Liver (tissue), 3 donors: ENCODE results near the gene CSNK1E.
"Not testable (repeated sequence)": the region's sequence is repeated elsewhere in the genome, so short reads cannot be mapped to it uniquely, and the experiment has no call there.

ENCODE experiments used
- CTCF ChIP-seq: fragments of 150-350 bp; IDR thresholded peaks from 2 replicates; pipeline ENCODE4 v1.5.1; 2017; ENCODE audit warnings: improper control_type of control experiment, low read depth, low read length; ENCODE audit not compliant: missing input control
- EGR1 ChIP-seq, 2 donors: IDR thresholded peaks; 2 replicates each; pipeline ENCODE4 v1.6.1; 2016 to 2018; ENCODE audit warnings: antibody characterized with exemption in 2 of 2, low read depth in 2 of 2
- GABPA ChIP-seq, 2 donors: IDR thresholded peaks in 1 of 2; conservative IDR thresholded peaks in 1 of 2; 2 replicates each; pipeline ENCODE4 v1.6.1; 2016; ENCODE audit warnings: antibody characterized with exemption in 2 of 2, mild to moderate bottlenecking in 1 of 2, moderate library complexity in 1 of 2
- HNF4A ChIP-seq, 2 donors: conservative IDR thresholded peaks; 2 replicates each; pipeline ENCODE4 v1.6.1; 2016; ENCODE audit warnings: antibody characterized with exemption in 2 of 2, mild to moderate bottlenecking in 2 of 2
- JUND ChIP-seq, 2 donors: IDR thresholded peaks; 2 replicates each; pipeline ENCODE4 v1.6.1; 2016; ENCODE audit warnings: antibody characterized with exemption in 2 of 2
- MAX ChIP-seq: IDR thresholded peaks from 2 replicates; pipeline ENCODE4 v1.6.1; 2016; ENCODE audit warnings: antibody characterized with exemption
- RAD21 ChIP-seq, 2 donors: IDR thresholded peaks; 2 replicates each; pipeline ENCODE4 v1.6.1; 2016; ENCODE audit warnings: antibody characterized with exemption in 2 of 2, mild to moderate bottlenecking in 2 of 2
- SP1 ChIP-seq: IDR thresholded peaks from 2 replicates; pipeline ENCODE4 v1.6.1; 2018; ENCODE audit warnings: antibody characterized with exemption, mild to moderate bottlenecking
- TAF1 ChIP-seq: conservative IDR thresholded peaks from 2 replicates; pipeline ENCODE4 v1.6.1; 2016; ENCODE audit warnings: antibody characterized with exemption, mild to moderate bottlenecking
- YY1 ChIP-seq: IDR thresholded peaks from 2 replicates; pipeline ENCODE4 v1.6.1; 2016; ENCODE audit warnings: antibody characterized with exemption, mild to moderate bottlenecking
- donor health status: healthy.
- donor health status: healthy.

- not testable (repeated sequence) for TF ChIP-seq EGR1 (IDR thresholded peaks at IDR 0.05; ENCODE audit: low read depth in 2 of 2); CTCF; GABPA (IDR thresholded peaks at IDR 0.05 in 1 of 2, conservative IDR thresholded peaks at IDR 0.05 in 1 of 2); YY1; RAD21 (IDR thresholded peaks at IDR 0.05); TAF1; JUND (IDR thresholded peaks at IDR 0.05); SP1; HNF4A (conservative IDR thresholded peaks at IDR 0.05); MAX
Measured at GRCh38 chr22:38357971-38358370, 40.7 kb upstream of the CSNK1E start.
